K562 (cell line): Measurements from ENCODE around the gene CFAP20.

ENCODE experiments used
- CEBPB ChIP-seq: fragments of 450-650 bp; IDR thresholded peaks from 2 replicates; pipeline ENCODE4 v1.6.1; 2016; ENCODE audit warnings: missing genetic modification characterization, missing compliant biosample characterization
- CHCHD3 ChIP-seq: fragments of 250-450 bp; sonication (Bioruptor Pico); IDR thresholded peaks from 2 replicates; pipeline ENCODE4 v2.1.2; 2022; ENCODE audit warnings: mild to moderate bottlenecking
- EP300 ChIP-seq: IDR thresholded peaks from 2 replicates; pipeline ENCODE4 v1.6.1; 2012; ENCODE audit warnings: low read length, improper control_type of control experiment
- HDAC2 ChIP-seq: fragments of 450-650 bp; IDR thresholded peaks from 2 replicates; pipeline ENCODE4 v1.6.1; 2016; ENCODE audit warnings: mild to moderate bottlenecking
- MNT ChIP-seq, 2 experiments: fragments of 450-650 bp; conservative IDR thresholded peaks; 2 replicates each; pipeline ENCODE4 v1.6.1; 2017; ENCODE audit warnings: mild to moderate bottlenecking in 2 of 2, moderate library complexity in 2 of 2
- RERE ChIP-seq: sonication (generic); formaldehyde crosslinking; IDR thresholded peaks from 2 replicates; pipeline ENCODE4 v1.8.0; 2023; ENCODE audit warnings: missing genetic modification reagents, mild to moderate bottlenecking, borderline replicate concordance
- SMARCE1 ChIP-seq: fragments of 450-650 bp; IDR thresholded peaks from 2 replicates; pipeline ENCODE4 v1.7.1; 2016; ENCODE audit warnings: mild to moderate bottlenecking
- TCFL5 ChIP-seq: fragments of 250-450 bp; sonication (Bioruptor Pico); conservative IDR thresholded peaks from 2 replicates; pipeline ENCODE4 v1.6.1; 2021; ENCODE audit warnings: mild to moderate bottlenecking, moderate library complexity, matching md5 sums
- ZKSCAN1 ChIP-seq: fragments of 150-350 bp; IDR thresholded peaks from 2 replicates; pipeline ENCODE4 v1.6.1; 2016; ENCODE audit warnings: low read depth, low read length
- TF ChIP-seq, protein P1 (sequence below), 3 experiments: IDR thresholded peaks in 2 of 3; conservative IDR thresholded peaks in 1 of 3; 2 replicates each; pipeline ENCODE4 v1.5.1; 2011 to 2012; ENCODE audit warnings: low read length in 3 of 3, mild to moderate bottlenecking in 3 of 3, control low read depth in 2 of 3, improper control_type of control experiment in 1 of 3, inconsistent platforms in 1 of 3, low read depth in 1 of 3, mixed read lengths in 1 of 3, moderate library complexity in 1 of 3; ENCODE audit not compliant: insufficient read depth in 2 of 3
- TF ChIP-seq, protein P2 (sequence below), 2 experiments: IDR thresholded peaks in 1 of 2; conservative IDR thresholded peaks in 1 of 2; 2 replicates each; pipeline ENCODE4 v1.6.1; 2016; ENCODE audit warnings: low read depth in 2 of 2, mild to moderate bottlenecking in 1 of 2, missing compliant biosample characterization in 1 of 2, missing genetic modification characterization in 1 of 2, moderate library complexity in 1 of 2

- TF ChIP-seq CHCHD3 (CRISPR knock-in tag) (no peak), SMARCE1 (no peak), RERE (CRISPR knock-in tag) (no peak), TCFL5 (CRISPR knock-in tag) (no peak), ZKSCAN1 (no peak), MNT (conservative IDR thresholded peaks at IDR 0.05) (no peak), CEBPB (tag) (no peak), HDAC2 (no peak), EP300 (no peak)
- TF ChIP-seq, protein P1, sequence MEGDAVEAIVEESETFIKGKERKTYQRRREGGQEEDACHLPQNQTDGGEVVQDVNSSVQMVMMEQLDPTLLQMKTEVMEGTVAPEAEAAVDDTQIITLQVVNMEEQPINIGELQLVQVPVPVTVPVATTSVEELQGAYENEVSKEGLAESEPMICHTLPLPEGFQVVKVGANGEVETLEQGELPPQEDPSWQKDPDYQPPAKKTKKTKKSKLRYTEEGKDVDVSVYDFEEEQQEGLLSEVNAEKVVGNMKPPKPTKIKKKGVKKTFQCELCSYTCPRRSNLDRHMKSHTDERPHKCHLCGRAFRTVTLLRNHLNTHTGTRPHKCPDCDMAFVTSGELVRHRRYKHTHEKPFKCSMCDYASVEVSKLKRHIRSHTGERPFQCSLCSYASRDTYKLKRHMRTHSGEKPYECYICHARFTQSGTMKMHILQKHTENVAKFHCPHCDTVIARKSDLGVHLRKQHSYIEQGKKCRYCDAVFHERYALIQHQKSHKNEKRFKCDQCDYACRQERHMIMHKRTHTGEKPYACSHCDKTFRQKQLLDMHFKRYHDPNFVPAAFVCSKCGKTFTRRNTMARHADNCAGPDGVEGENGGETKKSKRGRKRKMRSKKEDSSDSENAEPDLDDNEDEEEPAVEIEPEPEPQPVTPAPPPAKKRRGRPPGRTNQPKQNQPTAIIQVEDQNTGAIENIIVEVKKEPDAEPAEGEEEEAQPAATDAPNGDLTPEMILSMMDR (IDR thresholded peaks at IDR 0.05 in 2 of 3, conservative IDR thresholded peaks at IDR 0.05 in 1 of 3; ENCODE audit: insufficient read depth in 2 of 3, low read depth in 1 of 3, low read length in 3 of 3) = no peak
- TF ChIP-seq, protein P2, sequence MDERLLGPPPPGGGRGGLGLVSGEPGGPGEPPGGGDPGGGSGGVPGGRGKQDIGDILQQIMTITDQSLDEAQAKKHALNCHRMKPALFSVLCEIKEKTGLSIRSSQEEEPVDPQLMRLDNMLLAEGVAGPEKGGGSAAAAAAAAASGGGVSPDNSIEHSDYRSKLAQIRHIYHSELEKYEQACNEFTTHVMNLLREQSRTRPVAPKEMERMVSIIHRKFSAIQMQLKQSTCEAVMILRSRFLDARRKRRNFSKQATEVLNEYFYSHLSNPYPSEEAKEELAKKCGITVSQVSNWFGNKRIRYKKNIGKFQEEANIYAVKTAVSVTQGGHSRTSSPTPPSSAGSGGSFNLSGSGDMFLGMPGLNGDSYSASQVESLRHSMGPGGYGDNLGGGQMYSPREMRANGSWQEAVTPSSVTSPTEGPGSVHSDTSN (CRISPR knock-in tag; IDR thresholded peaks at IDR 0.05; ENCODE audit: low read depth) = no peak
- TF ChIP-seq, protein P2 (tag; conservative IDR thresholded peaks at IDR 0.05; ENCODE audit: low read depth) = no peak
Observed at GRCh38 chr16:58148099-58148498, 18.9 kb upstream of the CFAP20 start.
